GM18951 (cell line): Measurements from ENCODE around the gene APOL4.
"Not testable (repeated sequence)": the region's sequence is repeated elsewhere in the genome, so short reads cannot be mapped to it uniquely, and the experiment has no call there.

Source experiments
- POLR2A ChIP-seq: IDR thresholded peaks from 4 replicates; pipeline ENCODE4 v1.6.1; 2011; ENCODE audit warnings: mild to moderate bottlenecking; ENCODE audit not compliant: insufficient read length, insufficient read depth; ENCODE audit errors: extremely low read depth
- in situ Hi-C: fragments of 300-500 bp; cut with MboI; formaldehyde crosslinking; loops from one replicate; pipeline ENCODE4 v1.12.0; 2022; ENCODE audit warnings: low sequenced_read_pairs, mixed read lengths, inconsistent platforms; ENCODE audit not compliant: unreplicated experiment

Gene APOL4

DNA sequence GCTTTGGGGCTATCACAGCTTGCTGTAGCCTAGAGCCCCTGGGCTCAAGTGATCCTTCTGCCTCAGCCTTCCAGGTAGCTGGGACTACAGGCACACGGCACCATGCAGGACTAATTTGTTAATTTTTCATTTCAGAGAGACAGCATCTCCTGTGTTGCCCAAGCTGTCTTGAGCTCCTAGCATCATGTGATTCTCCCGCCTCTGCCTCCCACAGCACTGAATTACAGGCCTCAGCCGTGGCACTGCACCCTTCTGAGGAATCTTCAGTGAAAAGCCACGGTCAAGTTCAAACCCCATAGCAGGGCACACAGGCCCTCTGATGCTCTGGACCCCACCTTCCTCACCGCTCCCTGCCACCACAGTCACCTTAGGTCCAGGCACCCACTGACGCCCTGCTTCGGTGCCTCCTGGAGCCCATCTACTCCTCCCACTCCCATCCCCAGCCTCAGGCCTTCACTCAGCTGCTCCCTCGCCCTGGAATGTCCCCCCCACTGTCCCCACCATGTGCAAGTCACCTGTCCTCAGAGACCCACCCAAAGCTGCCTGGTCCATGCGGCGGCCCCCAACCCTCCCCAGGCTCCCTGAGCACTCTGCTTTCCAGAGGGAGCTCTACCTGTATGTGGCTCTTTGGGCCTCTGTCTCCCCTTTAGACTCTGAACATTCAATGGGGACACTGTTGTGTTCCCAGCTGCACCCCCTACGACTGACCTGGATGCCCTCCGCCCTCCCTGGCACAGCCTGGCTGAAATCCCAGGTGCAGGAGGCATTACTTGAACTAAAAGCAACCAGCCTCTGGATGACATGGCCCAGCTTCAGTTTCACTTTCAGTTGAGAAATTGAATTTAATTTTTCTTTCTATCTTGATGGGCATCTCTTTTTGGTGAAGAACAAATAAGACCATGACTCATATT, 36.1 kb upstream of the APOL4 start:
- no peak for TF ChIP-seq POLR2A
- in situ Hi-C loops, result no loop called here

DNA sequence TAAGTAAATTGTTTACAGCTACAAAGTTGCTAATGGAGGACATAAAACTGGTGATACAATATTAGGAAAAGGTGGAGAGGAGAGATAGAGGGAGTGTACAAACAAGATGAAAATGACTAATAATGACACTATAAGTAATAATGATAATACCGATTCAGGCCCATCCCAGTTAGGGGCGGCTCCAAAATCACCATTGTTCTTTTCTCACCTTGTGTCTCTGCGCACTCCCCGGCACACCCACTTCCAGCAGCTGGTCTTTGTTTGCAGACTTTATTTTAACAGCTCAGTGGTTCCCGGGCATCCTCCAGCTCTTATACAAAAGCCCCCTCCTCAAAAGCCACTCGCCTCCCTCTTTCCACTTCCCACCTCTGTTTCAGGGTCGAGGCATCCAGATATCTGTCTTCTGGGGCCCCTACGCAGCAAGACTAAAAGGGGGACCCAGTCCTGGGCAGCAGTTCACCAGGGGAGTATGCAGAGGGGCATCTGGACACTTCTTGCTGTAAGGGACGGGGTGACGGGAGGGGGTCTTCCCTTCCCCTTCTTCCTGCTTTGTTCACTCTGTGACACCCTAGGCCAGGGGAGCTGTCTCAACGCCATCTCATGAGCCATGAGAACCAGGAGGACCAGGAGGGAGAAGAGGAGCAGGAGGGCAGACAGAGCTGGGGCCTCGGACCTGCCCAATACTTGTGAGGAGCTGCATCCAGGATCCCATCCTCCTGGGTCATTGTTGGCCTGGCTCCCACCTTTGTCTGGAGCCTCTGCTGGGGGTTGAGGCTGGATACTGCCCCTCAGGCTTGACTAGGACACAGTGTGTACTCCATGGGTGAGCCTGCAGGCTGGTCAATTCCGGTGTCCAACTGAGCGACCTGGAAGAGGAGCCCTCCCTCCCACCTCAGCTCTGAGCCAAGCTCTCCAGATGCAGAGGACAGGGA, 35.0 kb upstream of the APOL4 start:
- in situ Hi-C loops, result no loop called here
- no peak for TF ChIP-seq POLR2A

- in situ Hi-C loops, result no loop called here
- no peak for TF ChIP-seq POLR2A
Measured at GRCh38 chr22:36235585-36235984, 34.0 kb upstream of the APOL4 start.

GRCh38 chr22:36234919-36235318, 33.3 kb upstream of the APOL4 start:
- TF ChIP-seq POLR2A, result no peak
- in situ Hi-C loops, result no loop called here

GRCh38 chr22:36234213-36234612, 32.6 kb upstream of the APOL4 start:
- in situ Hi-C loops, result no loop called here

GRCh38 chr22:36233796-36234195, 32.2 kb upstream of the APOL4 start:
- TF ChIP-seq POLR2A, result no peak
- in situ Hi-C loops, result no loop called here

More at GRCh38 chr22:36234213-36234612, 32.6 kb upstream of the APOL4 start:
- TF ChIP-seq POLR2A, result no peak

GRCh38 chr22:36232715-36233401, 31.2 kb upstream of the APOL4 start:
- in situ Hi-C loops, result no loop called here
- TF ChIP-seq POLR2A, result peak; percentile 14

DNA sequence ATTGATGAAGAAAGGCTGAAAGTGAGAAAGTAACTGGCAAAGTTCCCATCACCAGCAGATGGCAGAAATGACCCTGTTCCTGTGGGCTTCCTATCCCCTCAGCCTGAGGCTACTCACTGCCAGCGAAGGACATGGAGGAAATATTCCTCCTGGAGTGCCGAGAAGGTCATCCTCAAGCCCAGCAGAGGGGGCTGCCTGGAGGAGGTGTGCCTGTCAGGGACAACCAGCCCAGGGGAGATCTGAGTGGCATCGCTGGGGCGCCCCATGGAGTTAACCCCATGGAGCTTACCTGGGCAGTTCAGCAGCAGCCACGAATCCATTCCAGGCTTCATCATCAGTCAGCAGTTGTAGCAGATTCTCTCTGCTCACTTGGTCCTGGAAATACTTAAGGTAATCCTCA, 29.4 kb upstream of the APOL4 start:
- in situ Hi-C loops, result not testable (repeated sequence)

DNA sequence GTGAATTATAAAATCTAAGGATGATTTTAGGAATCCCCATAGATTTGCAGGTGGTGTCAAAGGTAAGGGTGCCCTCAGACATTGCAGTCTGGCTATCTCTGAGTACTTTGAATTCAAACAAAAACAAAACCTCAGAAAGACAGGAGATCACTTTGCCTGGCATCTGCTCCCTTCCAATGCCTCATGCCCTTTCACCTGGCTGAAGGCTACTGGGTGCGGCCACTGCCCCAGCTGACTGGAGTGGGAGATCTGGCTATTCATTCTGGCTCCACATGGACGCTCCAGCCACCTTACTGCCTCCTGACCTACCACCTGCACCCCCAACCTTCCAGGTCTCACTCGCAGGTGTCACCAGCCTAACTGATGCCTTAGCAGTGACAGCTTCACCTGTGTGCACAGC, 28.0 kb upstream of the APOL4 start:
- in situ Hi-C loops, result not testable (repeated sequence)

GRCh38 chr22:36228944-36229343, 27.3 kb upstream of the APOL4 start:
- no peak for TF ChIP-seq POLR2A
- in situ Hi-C loops, result no loop called here

- in situ Hi-C loops, result not testable (repeated sequence)
Measured at GRCh38 chr22:36228369-36228768, 26.8 kb upstream of the APOL4 start.

- no peak for TF ChIP-seq POLR2A
- in situ Hi-C loops, result no loop called here
Measured at GRCh38 chr22:36227806-36228205, 26.2 kb upstream of the APOL4 start.

DNA sequence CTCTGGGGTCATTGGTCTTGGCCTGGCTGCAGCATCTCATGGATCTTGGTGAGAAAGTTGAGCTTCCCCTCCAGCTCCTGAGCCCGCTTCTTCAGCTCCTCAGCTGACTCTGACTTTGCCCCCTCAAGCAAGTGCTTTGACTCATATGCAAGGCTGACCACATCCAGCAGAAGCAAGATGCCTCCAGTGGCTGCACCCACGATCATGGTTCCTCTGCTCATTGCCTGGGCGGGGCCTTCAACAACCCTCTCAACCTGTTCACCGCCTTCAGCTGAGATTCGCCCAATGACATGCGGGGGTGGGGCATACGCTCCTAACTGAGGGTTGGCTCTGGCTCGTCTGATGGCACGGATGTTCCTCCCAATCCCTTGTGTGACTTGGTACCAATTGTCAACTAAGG, 25.8 kb upstream of the APOL4 start:
- TF ChIP-seq POLR2A, result no peak
- in situ Hi-C loops, result no loop called here
